Activated CD4-positive, alpha-beta T cell treated with anti-CD3 and anti-CD28 coated beads, Interleukin-2, amount 10 ng/mL, durations not matched to agents 24 days and 14 days (primary cell): ENCODE results near the gene ZNF93. TPM values are rescaled to one million over a fixed set of nuclear protein-coding genes. Genes with fewer than 3 reads are reported as not detected.
"Not testable (repeated sequence)": the region's sequence is repeated elsewhere in the genome, so short reads cannot be mapped to it uniquely, and the experiment has no call there.

Experiments
- DNase-seq: peaks from one replicate; pipeline ENCODE4 v3.0.0; 2022
- H3K27ac Mint-ChIP-seq: one replicate; pipeline ENCODE4 v1.8.0; 2022; ENCODE audit warnings: mild to moderate bottlenecking, mixed read lengths
- H3K27me3 Mint-ChIP-seq: one replicate; pipeline ENCODE4 v1.8.0; 2022; ENCODE audit warnings: mixed read lengths
- H3K36me3 Mint-ChIP-seq: one replicate; pipeline ENCODE4 v1.8.0; 2022; ENCODE audit warnings: low read depth, mild to moderate bottlenecking, mixed read lengths
- H3K4me1 Mint-ChIP-seq: one replicate; pipeline ENCODE4 v1.8.0; 2021; ENCODE audit warnings: mixed read lengths
- H3K4me3 Mint-ChIP-seq: one replicate; pipeline ENCODE4 v1.8.0; 2022; ENCODE audit warnings: mild to moderate bottlenecking, moderate library complexity, mixed read lengths
- H3K9me3 Mint-ChIP-seq: one replicate; pipeline ENCODE4 v1.8.0; 2021; ENCODE audit warnings: mixed read lengths
- intact Hi-C: fragments of 100-400 bp; cut with micrococcal nuclease; formaldehyde crosslinking; loops from one replicate; pipeline ENCODE4 v1.15.1; 2023
- total RNA-seq: library from RNA; stranded (reverse); gene quantifications from 2 replicates; pipeline ENCODE4 v1.2.3, GENCODE V29; 2022

Gene ZNF93
- total RNA-seq, 1 donor from 2014 or later = 7.2 TPM

- H3K27me3 Mint-ChIP-seq = no peaks in the 10 kb centered on the region
- H3K36me3 Mint-ChIP-seq = peaks cover 44% of the 10 kb centered on the region
- intact Hi-C loops = loop anchor here (5.0 to 10.0 kb wide), 2 partner anchors 168 to 235 kb away; partner anchors contain the start of genes ATP13A1, ZNF101 and ZNF14
Observed at GRCh38 chr19:19900139-19900728, 512 bp upstream of the ZNF93 start.

GRCh38 chr19:19907551-19907950 is 6.8 kb downstream of the ZNF93 start:
- H3K4me1 Mint-ChIP-seq, DNase-seq, H3K27ac Mint-ChIP-seq, H3K4me3 Mint-ChIP-seq, H3K27me3 Mint-ChIP-seq: not testable (repeated sequence)
- H3K36me3 Mint-ChIP-seq = peaks cover 67% of the 10 kb centered on the region
- peaks cover 40% of the 10 kb centered on the region for H3K9me3 Mint-ChIP-seq
- intact Hi-C loops = loop anchor here (10.0 kb wide), 1 partner anchor 243 kb away; the partner anchor contains the start of genes ATP13A1 and ZNF101

More at GRCh38 chr19:19900139-19900728, 512 bp upstream of the ZNF93 start:
- H3K27ac Mint-ChIP-seq = peak overlapping the region; percentile 97
- DNase-seq = peak; percentile 59
- H3K9me3 Mint-ChIP-seq = peaks cover 48% of the 10 kb centered on the region
- H3K4me3 Mint-ChIP-seq = peak overlapping the region; percentile 96
- peaks cover 12% of the 10 kb centered on the region for H3K4me1 Mint-ChIP-seq

- no peak overlapping the region for H3K27ac Mint-ChIP-seq
- intact Hi-C loops = loop anchor here (10.0 kb wide), 1 partner anchor 245 kb away; the partner anchor contains the start of genes ATP13A1 and ZNF101
- no peaks in the 10 kb centered on the region for H3K27me3 Mint-ChIP-seq
- no peak for DNase-seq
- peaks cover 36% of the 10 kb centered on the region for H3K9me3 Mint-ChIP-seq
- no peak overlapping the region for H3K4me3 Mint-ChIP-seq
- H3K36me3 Mint-ChIP-seq = peaks cover 68% of the 10 kb centered on the region
- H3K4me1 Mint-ChIP-seq = peaks cover 5% of the 10 kb centered on the region
Observed at GRCh38 chr19:19909654-19910053, 8.9 kb downstream of the ZNF93 start.

GRCh38 chr19:19911150-19911549 is 10.4 kb downstream of the ZNF93 start:
- Mint-ChIP-seq H3K27ac (no peak overlapping the region), H3K27me3 (no peaks in the 10 kb centered on the region), H3K9me3 (peaks cover 28% of the 10 kb centered on the region), H3K4me3 (no peak overlapping the region), H3K36me3 (peaks cover 65% of the 10 kb centered on the region), H3K4me1 (no peaks in the 10 kb centered on the region)
- intact Hi-C loops = no loop called here
- no peak for DNase-seq

- DNase-seq = no peak
- Mint-ChIP-seq H3K4me3 (no peak overlapping the region), H3K27ac (no peak overlapping the region), H3K36me3 (peaks cover 71% of the 10 kb centered on the region), H3K4me1 (no peaks in the 10 kb centered on the region), H3K9me3 (peaks cover 18% of the 10 kb centered on the region), H3K27me3 (no peaks in the 10 kb centered on the region)
- intact Hi-C loops = no loop called here
Observed at GRCh38 chr19:19914596-19914995, 13.8 kb downstream of the ZNF93 start.

GRCh38 chr19:19930417-19930816 is 29.7 kb downstream of the ZNF93 start:
- Mint-ChIP-seq H3K9me3 (peaks cover 18% of the 10 kb centered on the region), H3K36me3 (peaks cover 61% of the 10 kb centered on the region)
- H3K27me3 Mint-ChIP-seq, H3K27ac Mint-ChIP-seq, H3K4me1 Mint-ChIP-seq, H3K4me3 Mint-ChIP-seq, intact Hi-C loops: not testable (repeated sequence)
- DNase-seq = peak; percentile 67

- H3K27me3 Mint-ChIP-seq, intact Hi-C loops, H3K4me1 Mint-ChIP-seq, H3K27ac Mint-ChIP-seq, DNase-seq, H3K4me3 Mint-ChIP-seq: not testable (repeated sequence)
- peaks cover 21% of the 10 kb centered on the region for H3K9me3 Mint-ChIP-seq
- H3K36me3 Mint-ChIP-seq = peaks cover 41% of the 10 kb centered on the region
Observed at GRCh38 chr19:19933432-19934314, 32.9 kb downstream of the ZNF93 start.

- peaks cover 27% of the 10 kb centered on the region for H3K9me3 Mint-ChIP-seq
- no peaks in the 10 kb centered on the region for H3K27me3 Mint-ChIP-seq
- H3K4me1 Mint-ChIP-seq = no peaks in the 10 kb centered on the region
- DNase-seq = no peak
- peaks cover 22% of the 10 kb centered on the region for H3K36me3 Mint-ChIP-seq
- intact Hi-C loops = no loop called here
- no peak overlapping the region for H3K27ac Mint-ChIP-seq
- no peak overlapping the region for H3K4me3 Mint-ChIP-seq
Observed at GRCh38 chr19:19937403-19937802, 36.7 kb downstream of the ZNF93 start.

GRCh38 chr19:19938449-19938848 is 37.7 kb downstream of the ZNF93 start:
- no peak for DNase-seq
- H3K4me3 Mint-ChIP-seq = no peak overlapping the region
- intact Hi-C loops = no loop called here
- H3K27ac Mint-ChIP-seq = no peak overlapping the region
- peaks cover 11% of the 10 kb centered on the region for H3K36me3 Mint-ChIP-seq
- H3K9me3 Mint-ChIP-seq = peaks cover 23% of the 10 kb centered on the region
- H3K4me1 Mint-ChIP-seq = no peaks in the 10 kb centered on the region
- no peaks in the 10 kb centered on the region for H3K27me3 Mint-ChIP-seq

GRCh38 chr19:19943848-19944582 is 43.3 kb downstream of the ZNF93 start:
- H3K27me3 Mint-ChIP-seq = no peaks in the 10 kb centered on the region
- H3K27ac Mint-ChIP-seq = no peak overlapping the region
- H3K4me1 Mint-ChIP-seq = no peaks in the 10 kb centered on the region
- no peaks in the 10 kb centered on the region for H3K36me3 Mint-ChIP-seq
- no peak for DNase-seq
- intact Hi-C loops = no loop called here
- no peak overlapping the region for H3K4me3 Mint-ChIP-seq
- peaks cover 22% of the 10 kb centered on the region for H3K9me3 Mint-ChIP-seq

- intact Hi-C loops = no loop called here
- Mint-ChIP-seq H3K4me3 (no peak overlapping the region), H3K27ac (no peak overlapping the region), H3K9me3 (peaks cover 22% of the 10 kb centered on the region), H3K36me3 (no peaks in the 10 kb centered on the region), H3K27me3 (no peaks in the 10 kb centered on the region), H3K4me1 (no peaks in the 10 kb centered on the region)
- no peak for DNase-seq
Observed at GRCh38 chr19:19944583-19944880, 43.8 kb downstream of the ZNF93 start.

GRCh38 chr19:19946226-19946625 is 45.5 kb downstream of the ZNF93 start:
- H3K4me3 Mint-ChIP-seq = no peak overlapping the region
- intact Hi-C loops = no loop called here
- peaks cover 16% of the 10 kb centered on the region for H3K9me3 Mint-ChIP-seq
- no peak overlapping the region for H3K27ac Mint-ChIP-seq
- no peaks in the 10 kb centered on the region for H3K36me3 Mint-ChIP-seq
- no peaks in the 10 kb centered on the region for H3K4me1 Mint-ChIP-seq
- H3K27me3 Mint-ChIP-seq = no peaks in the 10 kb centered on the region
- no peak for DNase-seq

GRCh38 chr19:19948800-19949199 is 48.1 kb downstream of the ZNF93 start:
- H3K27ac Mint-ChIP-seq = no peak overlapping the region
- DNase-seq = no peak
- no peaks in the 10 kb centered on the region for H3K4me1 Mint-ChIP-seq
- intact Hi-C loops = no loop called here
- H3K4me3 Mint-ChIP-seq = no peak overlapping the region
- H3K36me3 Mint-ChIP-seq = no peaks in the 10 kb centered on the region
- peaks cover 11% of the 10 kb centered on the region for H3K9me3 Mint-ChIP-seq
- no peaks in the 10 kb centered on the region for H3K27me3 Mint-ChIP-seq

- Mint-ChIP-seq H3K27ac (no peak overlapping the region), H3K4me1 (peaks cover 5% of the 10 kb centered on the region), H3K36me3 (no peaks in the 10 kb centered on the region), H3K27me3 (no peaks in the 10 kb centered on the region), H3K4me3 (no peak overlapping the region), H3K9me3 (peaks cover 13% of the 10 kb centered on the region)
- DNase-seq = no peak
- intact Hi-C loops = no loop called here
Observed at GRCh38 chr19:19955208-19955607, 54.5 kb downstream of the ZNF93 start.
